Measurements from ENCODE around the gene ANKMY1. TPM values are rescaled to one million over a fixed set of nuclear protein-coding genes. Genes with fewer than 3 reads are reported as not detected.

Gene ANKMY1, protein sequence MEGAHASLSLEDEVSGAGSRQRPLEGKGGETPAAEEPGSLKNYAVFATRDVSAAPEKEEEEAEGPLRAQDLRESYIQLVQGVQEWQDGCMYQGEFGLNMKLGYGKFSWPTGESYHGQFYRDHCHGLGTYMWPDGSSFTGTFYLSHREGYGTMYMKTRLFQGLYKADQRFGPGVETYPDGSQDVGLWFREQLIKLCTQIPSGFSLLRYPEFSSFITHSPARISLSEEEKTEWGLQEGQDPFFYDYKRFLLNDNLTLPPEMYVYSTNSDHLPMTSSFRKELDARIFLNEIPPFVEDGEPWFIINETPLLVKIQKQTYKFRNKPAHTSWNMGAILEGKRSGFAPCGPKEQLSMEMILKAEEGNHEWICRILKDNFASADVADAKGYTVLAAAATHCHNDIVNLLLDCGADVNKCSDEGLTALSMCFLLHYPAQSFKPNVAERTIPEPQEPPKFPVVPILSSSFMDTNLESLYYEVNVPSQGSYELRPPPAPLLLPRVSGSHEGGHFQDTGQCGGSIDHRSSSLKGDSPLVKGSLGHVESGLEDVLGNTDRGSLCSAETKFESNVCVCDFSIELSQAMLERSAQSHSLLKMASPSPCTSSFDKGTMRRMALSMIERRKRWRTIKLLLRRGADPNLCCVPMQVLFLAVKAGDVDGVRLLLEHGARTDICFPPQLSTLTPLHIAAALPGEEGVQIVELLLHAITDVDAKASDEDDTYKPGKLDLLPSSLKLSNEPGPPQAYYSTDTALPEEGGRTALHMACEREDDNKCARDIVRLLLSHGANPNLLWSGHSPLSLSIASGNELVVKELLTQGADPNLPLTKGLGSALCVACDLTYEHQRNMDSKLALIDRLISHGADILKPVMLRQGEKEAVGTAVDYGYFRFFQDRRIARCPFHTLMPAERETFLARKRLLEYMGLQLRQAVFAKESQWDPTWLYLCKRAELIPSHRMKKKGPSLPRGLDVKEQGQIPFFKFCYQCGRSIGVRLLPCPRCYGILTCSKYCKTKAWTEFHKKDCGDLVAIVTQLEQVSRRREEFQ
- 6.3 and 6.8 TPM in 2 replicates for total RNA-seq

DNA sequence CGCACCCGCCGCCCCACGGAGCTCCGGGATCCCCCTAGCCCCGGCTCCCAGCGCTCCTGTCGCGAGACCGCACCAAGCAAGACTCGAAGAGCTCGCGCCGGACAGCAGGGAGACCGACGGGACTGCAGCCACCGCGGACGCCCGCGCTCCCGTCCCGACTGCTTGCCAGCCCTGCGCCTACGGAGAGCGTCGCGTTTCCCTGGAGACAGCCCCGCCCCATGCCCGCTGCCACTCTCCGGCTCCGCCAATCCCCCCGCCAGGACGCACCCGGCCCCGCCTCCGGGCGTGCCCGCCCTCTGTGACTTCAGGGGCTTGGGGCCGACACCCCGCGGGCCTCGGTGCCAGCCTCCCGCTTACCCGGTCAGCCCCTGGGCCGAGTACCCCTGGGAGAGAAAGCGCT, at the start of gene ANKMY1:
ANKMY1 (minus strand) TSS at position 181 of the 400 bp plus-strand sequence. CDS start 653 bp downstream, outside the sequence.
- peak; percentile 86 for DNase-seq

- DNase-seq, result no peak
Measured at GRCh38 chr2:240605867-240606743, 48.3 kb upstream of the ANKMY1 start.

DNA sequence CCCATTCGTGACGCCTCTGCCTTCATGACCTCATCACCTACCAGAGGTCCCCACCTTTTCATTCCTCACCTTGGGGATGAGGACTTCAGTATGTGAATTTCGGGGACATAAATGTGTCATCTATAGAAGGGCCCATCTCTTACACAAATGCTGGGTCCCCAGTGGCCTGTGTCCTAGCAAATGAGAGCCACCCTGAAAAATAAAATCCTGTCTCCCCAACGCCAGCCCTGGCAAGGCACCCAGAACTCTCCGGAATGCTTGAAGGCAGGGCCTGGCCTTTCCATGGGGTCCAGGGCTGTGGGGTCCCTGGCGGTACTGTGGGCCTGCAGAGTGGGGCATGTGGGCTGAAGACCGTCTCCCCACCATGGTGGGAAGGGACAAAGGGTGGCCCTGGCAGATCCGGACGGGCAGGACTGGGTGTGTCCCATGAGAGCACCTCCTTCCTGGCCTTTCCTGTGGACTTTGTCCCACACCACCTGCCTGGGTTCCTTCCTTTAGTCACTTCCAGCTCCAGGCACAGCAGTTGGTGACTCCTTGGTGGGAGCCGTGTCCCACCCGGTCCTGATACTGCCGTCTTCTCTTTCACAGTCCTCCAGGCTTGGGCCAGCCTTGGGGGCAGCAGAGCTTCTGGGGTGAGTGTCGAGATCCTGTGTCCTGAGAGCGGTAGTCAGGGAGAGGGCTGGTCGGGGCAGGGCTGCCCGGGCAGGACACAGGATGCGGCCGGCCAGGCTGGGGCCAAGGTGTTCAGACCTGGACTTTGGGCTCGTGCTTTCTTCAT, 47.3 kb upstream of the ANKMY1 start:
- no peak for DNase-seq

GRCh38 chr2:240604291-240604938, 46.6 kb upstream of the ANKMY1 start:
- peak; percentile 91 for DNase-seq

GRCh38 chr2:240603846-240604245, 46.1 kb upstream of the ANKMY1 start:
- DNase-seq, result no peak

DNA sequence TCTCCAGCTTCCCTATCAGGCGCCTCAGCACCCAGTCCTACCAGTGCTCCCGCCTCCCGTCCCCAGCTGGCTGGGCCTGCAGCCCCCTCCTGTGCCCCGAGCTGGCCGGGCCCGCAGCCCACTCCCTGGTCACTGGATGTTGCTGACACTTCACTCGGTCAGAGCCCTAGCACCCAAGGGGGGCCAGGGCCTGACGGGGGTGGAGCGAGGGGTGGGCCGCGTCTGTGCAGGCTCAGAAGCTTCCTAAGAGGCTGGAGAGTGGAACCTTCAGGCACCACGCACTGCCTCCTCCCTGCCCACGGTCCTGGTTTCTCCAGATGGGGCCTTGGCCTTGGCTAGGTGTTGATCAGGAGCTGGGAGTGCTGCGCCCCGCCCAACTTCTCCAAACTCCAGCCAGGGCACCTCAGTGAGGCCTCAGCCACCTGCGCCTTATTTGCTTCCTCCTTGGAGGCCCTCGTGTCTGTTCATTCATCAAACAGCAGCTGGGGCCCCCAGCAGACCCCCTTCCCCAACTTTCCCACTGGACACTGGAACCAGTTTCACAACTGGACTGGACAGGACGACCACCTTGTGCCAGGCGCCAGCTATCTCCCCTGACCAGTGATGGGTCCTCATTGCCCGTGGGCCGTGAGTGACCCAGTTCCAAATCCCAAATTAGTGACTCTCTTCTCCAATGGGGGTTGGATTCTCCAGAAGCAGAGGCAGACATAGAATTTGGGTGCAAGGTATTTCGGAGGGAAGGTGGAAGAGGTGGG, 45.5 kb upstream of the ANKMY1 start:
- DNase-seq, result no peak

GRCh38 chr2:240602266-240603050, 44.7 kb upstream of the ANKMY1 start:
- no peak for DNase-seq

GRCh38 chr2:240601831-240602160, 44.0 kb upstream of the ANKMY1 start:
- DNase-seq, result no peak

- DNase-seq, result peak; percentile 16
Measured at GRCh38 chr2:240601061-240601830, 43.5 kb upstream of the ANKMY1 start.

- DNase-seq, result no peak
Measured at GRCh38 chr2:240600451-240600961, 42.7 kb upstream of the ANKMY1 start.

GRCh38 chr2:240599141-240599583, 41.4 kb upstream of the ANKMY1 start:
- DNase-seq, result no peak

- no peak for DNase-seq
Measured at GRCh38 chr2:240598311-240598911, 40.6 kb upstream of the ANKMY1 start.

DNA sequence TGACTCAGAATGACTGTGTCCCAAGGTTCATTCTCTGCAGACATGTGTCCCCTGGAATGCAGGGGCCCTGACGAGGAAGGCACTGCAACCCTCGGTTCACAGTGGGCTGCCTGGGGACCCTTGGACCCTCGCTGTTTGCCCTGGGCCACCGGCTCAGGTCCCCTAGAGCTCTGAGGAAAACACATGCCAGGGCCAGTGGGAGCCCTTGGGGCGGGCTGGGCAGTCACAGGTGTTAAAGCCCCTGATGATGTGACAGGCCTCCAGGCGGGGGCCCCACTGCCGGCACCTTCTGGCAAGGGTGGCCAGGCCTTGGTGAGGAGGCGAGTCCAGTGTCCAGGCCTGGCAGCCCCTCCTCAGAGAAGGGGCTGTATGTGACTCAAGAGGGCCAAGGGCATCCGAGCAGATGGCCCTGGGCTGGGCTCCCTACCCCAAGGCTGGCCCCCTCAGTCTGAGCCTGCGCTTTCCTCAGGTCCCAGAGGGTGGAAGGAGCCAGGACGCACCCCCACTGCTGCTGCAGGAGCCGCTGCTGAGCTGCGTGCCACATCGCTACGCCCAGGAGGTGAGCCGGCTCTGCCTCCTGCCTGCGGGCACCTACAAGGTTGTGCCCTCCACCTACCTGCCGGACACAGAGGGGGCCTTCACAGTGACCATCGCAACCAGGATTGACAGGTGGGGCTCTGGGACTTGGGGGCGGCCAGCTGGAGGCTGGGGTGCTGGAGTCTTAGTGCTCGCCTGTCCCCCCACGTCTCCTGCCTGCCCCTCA, 39.8 kb upstream of the ANKMY1 start:
- DNase-seq, result no peak

GRCh38 chr2:240597054-240597418, 39.2 kb upstream of the ANKMY1 start:
- no peak for DNase-seq

DNA sequence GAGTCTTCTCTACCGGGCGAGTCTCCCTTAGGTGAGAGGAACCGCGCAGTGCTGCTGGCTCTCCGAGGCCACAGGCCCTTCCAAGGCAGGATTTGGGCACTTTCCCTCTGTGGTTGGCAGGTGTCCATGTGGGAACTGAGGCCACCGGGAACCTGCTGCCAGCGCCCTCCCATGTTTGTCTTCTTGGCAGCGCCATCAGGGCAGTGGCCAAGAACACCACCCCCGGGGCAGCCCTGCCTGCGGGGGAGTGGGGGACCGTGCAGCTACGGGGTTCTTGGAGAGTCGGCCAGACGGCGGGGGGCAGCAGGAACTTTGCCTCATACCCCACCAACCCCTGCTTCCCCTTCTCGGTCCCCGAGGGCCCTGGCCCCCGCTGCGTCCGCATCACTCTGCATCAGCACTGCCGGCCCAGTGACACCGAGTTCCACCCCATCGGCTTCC, 38.7 kb upstream of the ANKMY1 start:
- no peak for DNase-seq

DNA sequence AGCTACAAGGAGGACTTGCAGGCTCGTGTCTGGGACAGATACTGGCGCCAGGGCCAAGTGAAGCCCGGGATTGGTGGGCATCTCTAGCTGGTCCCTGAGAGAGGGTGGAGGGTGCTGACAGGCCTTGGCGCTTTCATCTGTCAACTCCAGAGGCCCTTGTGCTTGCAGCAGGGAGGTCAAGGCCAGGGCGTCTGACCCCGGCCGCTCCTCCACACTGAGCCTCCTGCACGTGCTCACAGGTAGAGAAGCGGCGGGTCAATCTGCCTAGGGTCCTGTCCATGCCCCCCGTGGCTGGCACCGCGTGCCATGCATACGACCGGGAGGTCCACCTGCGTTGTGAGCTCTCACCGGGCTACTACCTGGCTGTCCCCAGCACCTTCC, 38.3 kb upstream of the ANKMY1 start:
- DNase-seq, result no peak
